Stimulated activated CD4-positive, alpha-beta T cell treated with anti-CD3 and anti-CD28 coated beads, Interleukin-12 subunit alpha, Interleukin-12 subunit beta, amount 100 ng/mL, for 24 hours (primary cell): ENCODE data around the gene CARMIL3.
"Not testable (repeated sequence)": the region's sequence is repeated elsewhere in the genome, so short reads cannot be mapped to it uniquely, and the experiment has no call there.

Experiments
- DNase-seq, 2 experiments: peaks; one replicate each; pipeline ENCODE4 v3.0.0-alpha.2; 2020; ENCODE audit warnings: low read depth in 2 of 2

The CARMIL3 gene

DNA sequence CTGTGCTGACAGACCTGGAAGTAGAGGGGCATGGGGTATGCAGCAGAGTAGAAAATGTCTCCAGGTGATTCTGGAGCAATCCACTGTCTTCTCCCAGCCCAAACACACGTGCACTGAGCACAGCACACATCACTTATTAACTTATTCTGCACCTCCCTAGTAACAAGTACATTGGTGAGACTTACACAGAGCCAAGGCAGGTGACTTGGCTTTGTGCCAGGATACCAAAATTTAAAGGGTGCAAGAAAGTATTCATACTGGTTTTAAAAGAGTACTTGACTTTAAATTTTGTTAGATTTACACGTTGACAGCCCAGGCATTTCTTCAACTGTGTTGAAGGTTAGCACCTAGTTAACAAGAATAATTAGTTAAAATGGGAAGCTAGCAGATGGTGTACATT, 11.1 kb upstream of the CARMIL3 start:
- DNase-seq = no peak

DNA sequence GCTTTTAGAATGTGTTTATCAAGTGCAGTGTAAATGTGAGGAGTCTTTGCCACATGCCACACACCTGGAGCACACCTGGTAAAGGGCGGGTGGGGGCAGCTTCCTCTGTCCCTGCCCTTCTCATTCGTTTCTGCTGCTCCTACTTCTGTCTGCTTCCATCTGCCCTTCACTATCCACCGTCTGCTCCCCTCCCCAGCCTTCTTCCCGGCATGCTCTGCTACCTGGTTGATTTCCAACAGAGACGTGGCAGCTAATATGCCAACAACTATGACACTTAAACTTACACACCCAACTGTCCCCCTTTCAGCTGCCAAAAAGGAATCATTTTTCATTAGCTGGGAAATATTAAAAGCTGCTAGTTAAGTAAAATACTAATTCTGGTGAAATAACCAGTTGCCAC, 9.1 kb upstream of the CARMIL3 start:
- no peak for DNase-seq

DNA sequence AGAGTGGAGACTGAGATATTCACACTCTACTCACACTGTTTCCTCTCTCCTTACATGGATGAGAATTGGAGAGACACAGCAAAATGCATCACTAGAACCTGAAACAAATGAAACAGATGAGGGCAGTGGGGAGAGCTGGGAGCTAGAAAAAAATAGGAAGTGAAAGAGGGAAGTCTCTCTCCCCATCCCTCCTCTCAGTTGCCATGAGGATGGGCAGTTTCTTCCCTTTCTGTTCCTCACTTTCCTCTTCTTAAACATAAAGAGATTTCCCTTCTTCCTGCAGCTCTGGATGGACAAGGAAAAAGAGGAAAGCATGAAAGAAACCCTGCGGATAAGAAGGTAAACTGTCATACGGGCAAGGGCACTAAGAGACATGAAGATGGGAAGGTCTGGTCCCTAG, 2.8 kb upstream of the CARMIL3 start:
- not testable (repeated sequence) for DNase-seq

DNA sequence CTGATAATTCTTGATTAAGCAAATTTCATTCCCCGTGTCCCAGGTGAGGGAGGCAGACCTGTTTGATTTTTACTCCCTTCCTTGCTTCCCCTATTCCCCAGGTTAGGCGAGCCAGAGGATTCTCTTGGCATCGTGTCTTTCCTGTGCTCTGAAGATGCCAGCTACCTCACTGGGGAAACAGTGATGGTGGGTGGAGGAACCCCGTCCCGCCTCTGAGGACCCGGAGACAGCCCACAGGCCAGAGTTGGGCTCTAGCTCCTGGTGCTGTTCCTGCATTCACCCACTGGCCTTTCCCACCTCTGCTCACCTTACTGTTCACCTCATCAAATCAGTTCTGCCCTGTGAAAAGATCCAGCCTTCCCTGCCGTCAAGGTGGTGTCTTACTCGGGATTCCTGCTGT, 1.1 kb upstream of the CARMIL3 start:
- DNase-seq = not testable (repeated sequence)

DNA sequence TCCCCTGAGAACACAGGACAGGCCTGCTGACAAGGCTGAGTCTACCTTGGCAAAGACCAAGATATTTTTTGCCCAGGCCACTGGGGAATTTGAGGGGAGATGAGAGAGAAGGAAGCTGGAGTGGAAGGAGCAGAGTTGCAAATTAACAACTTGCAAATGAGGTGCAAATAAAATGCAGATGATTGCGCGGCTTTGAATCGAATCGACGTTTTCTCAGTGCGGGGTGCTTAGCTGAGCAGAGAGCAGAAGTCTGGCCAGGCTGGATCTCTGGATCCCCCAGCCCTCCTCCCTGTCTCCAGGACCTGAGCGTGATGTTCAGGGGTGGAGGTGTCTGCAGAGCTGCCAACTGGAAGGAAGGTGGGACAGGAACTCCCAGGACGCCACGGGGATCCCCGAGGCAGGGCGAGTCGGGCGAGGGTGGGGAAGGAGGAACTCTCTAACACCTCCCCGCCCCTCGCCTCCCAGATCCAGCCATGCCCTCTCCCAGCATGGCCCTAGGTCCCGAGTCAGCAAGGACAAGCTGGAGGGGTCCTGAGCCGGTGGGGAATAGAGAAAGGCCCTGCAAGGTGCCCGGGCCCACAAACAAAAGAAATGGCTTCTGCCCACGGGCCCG, 527 bp upstream of the CARMIL3 start:
- DNase-seq = no peak

DNA sequence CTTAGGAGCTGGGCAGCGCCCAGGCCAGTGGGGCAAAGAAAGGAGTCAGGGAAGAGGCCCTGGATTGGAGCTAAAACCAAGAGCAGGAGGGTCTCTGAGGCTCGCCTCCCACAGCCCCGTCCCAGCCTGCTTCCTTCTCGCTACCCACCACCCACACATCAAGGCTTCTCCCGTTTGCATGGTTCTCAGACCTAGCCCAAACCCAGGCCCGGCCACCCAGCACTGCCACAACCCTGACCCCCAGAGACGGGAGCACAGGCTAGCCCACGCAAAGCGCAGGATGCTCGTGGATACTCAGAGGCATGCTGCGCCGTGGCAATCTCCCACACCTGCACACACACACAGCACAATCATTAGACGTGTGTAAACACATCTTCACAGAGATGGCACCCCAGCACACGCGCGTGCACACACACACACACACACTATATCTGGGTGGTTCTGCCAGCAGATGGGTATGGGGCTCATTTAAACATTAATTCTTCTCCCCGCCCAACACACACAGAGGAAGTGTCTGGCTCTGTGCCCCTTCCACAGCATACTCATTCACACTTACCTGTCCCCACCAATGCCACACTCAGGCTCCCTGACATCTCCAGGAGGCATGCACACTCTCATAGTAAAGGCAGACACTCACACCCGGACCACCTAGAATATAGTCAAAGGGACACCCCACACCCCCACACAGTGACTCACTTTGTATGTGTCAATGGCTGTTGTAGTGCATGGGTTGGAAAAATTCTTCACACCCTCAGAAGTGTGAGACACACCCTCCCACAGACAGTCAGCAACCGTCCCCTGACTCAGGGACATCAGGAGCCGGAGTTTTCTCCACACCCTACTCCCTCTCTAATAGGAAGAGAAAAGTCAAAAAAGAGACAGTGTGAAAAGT, 1.1 kb downstream of the CARMIL3 start:
- peak; percentile 48 to 51 for DNase-seq

DNA sequence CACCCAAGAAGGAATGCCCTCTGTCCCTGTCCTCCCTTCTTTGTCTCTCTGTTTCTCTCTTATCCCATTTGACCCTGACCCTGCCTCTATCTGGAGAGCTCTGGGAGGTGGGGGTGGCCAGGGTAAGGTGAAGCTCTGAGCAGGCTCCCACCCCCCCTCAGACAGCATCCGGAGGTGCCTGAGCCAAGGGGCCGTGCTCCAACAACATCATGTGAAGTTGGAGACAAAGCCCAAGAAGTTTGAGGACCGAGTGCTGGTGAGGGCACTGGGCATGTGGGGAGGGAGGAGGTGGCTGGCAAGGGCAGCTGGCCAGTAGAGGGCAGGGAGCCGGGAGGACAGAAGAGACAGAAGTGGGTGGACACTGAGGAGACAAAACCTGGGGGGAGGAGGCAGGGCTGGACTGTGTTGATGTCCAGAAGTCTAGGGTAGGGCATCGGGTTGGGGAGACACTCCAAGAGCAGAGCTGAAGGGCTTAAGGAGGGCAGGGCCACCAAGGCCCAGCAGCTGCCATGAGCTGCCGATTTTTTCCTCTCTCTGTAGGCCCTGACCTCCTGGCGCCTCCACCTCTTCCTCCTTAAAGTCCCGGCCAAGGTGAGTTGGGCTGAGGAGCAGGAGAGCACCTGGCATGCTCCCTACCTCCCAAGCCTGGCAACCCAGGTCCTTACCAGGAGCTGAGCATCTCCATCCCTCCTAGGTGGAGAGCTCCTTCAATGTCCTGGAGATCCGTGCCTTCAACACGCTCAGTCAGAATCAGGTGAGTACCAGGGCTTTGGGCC, 1.9 kb downstream of the CARMIL3 start:
- DNase-seq = no peak

DNA sequence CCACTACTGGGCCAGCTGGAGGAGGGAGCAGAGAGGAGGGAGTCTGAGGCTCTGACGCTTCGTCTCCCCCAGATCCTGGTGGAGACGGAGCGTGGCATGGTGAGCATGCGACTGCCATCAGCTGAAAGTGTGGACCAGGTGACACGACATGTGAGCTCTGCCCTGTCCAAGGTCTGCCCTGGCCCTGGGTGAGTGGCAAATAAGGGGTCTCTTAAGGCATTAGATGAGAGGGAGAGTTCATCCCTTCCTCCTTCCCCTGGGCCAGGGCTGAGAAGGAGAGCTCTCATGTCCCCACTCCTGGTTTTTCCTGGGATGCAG, 2.5 kb downstream of the CARMIL3 start:
- no peak for DNase-seq

DNA sequence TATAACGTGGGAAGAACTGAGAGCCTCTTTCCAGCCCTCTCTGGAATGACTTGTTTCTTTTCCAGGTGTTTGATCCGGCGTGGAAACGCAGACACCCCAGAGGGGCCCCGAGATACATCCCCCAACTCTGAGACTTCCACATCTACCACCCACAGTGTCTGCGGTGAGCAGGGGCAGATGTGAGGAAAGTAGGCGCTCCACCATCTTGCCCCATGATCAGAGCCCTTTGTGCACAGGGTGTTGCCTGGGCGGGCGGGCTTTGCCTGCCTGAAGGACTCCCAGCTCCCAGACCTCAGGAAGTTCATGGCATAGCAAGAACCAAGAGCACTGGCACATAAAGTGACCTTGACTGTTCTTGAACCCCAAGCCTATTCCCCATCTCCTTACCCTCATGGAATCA, 2.8 kb downstream of the CARMIL3 start:
- no peak for DNase-seq

DNA sequence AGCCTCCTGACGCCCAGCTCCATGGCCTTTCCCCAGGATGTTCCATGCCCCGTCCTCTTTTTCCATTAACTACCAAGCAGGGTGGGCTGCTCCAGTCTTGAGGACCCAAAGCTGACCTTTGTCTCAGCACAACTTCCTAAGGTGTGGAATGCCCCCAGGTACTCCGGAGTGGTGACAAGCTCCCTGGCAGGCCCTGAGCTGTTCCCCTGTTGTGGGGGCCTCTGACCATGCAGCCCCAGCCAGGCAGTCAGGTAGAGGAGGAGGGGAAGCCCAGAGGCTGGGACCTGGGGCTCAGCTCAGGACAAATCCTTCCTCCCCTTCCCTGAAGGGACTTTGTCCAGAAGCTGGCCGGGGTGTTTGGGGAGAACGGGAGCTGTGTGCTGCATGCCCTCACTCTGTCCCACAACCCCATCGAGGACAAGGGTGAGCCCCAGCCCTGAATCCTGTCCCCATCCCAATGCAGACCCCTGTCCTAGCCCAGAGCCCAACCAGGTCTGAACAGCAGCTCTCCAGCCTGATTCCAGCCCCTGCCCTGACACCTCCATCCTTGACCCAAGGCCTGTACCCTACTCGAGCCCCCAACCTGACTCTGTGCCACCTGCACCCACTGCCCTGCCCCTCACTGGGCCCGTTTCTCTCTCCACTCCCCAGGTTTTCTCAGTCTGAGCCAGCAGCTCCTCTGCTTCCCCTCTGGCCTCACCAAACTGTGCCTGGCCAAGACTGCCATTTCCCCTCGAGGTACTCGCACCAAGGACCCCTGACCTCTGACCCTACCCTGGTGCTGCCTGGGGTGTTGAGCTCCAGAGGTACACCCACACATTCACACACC, 4.4 kb downstream of the CARMIL3 start:
- DNase-seq = no peak

DNA sequence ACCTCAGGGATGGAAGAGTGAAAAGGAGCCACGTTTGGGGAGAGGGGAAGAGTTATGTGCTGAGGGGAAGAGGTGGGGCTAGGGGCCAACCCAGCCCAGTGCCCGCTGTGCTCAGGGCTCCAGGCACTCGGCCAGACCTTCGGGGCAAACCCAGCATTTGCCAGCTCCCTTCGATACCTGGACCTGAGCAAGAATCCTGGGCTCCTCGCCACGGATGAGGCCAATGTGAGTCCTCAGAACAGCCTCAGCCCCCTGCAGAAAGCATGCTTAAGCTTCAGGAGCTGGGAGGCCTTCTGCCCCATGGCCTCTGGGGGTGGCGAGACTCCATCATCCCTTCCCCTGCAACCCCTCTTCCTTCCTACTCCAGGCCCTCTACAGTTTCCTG, 5.0 kb downstream of the CARMIL3 start:
- DNase-seq = no peak

DNA sequence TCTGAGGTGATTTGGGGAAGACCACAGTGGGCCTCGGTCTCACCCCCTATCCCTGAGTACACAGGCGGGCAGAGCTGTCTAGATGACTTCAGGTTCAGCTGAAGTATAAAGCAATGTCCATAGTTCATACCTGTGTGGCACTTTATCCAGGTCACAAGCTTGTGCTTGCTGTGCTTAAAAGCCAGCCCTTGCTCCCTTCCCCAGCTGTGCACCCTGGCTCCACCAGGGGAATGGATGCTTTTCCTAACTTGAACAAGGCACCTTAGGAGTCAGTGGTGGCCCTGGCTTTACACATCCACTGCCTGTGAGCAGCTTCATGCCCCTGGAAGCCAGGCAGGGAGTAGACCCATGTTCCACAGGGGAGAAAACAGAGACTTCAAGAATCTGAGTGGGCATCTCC, 5.5 kb downstream of the CARMIL3 start:
- no peak for DNase-seq

DNA sequence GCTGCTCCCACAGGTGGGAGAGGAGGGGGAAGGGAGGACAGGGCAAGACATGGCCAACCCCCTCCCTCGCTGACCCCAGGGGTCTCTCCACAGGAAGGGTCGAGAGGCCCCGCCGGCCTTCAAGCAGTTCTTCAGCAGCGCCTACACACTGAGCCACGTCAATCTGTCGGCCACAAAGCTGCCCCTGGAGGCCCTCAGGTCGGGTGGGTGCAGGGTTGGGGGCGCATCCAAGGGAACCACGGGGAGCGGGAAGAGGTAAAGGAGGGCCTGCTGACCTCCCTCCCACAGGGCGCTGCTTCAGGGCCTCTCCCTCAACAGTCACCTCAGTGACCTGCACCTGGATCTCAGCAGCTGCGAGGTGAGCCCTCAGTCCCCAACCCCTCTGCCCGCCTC, 6.1 kb downstream of the CARMIL3 start:
- no peak for DNase-seq

DNA sequence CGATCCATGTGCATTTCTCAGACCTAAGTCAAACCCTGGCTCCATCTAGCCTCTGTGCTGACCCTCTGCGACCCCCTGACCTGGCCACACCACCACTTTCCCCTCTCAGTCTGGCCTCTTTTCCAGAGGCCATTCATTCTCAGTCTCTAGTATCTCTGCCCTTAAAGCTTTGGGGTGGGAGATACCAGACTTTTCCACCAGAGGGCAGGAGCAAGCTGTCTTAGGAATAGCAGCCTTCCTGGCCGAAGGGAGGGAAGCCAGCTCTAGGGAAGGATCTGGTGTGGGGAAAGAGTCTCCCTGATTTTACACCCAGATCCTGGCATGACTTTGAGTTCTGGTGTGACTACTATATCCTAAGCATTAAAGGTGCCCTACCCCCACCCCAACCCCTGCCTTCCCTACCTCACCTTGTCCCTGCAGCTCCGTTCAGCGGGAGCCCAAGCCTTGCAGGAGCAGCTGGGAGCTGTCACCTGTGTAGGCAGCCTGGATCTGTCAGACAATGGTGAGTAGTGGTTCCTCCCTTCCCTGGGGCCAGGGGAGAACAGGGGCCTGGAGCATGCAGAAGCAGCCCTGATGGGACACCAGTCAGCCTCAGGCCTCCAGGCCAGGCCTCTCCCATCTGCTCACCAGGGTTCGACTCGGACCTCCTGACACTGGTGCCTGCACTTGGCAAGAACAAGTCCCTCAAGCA, 6.6 kb downstream of the CARMIL3 start:
- DNase-seq = no peak

DNA sequence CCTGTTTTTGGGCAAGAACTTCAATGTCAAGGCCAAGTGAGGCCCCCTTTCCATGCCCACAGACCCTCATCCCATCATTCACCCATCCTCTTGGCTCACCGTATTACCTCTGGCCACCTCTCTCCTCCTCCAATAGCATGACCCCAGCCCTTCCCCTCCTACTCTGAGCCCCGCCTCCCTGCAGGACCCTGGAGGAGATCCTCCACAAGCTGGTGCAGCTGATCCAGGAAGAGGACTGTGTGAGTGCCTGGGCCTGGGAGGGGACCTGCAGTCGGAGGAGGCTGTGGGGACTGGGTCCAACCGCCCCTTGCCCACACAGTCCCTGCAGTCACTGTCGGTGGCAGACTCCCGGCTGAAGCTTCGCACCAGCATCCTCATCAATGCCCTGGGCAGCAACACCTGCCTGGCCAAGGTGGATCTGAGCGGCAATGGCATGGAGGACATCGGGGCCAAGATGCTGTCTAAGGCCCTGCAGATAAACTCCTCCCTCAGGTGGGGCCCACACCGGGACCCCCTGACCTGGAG, 7.2 kb downstream of the CARMIL3 start:
- no peak for DNase-seq

DNA sequence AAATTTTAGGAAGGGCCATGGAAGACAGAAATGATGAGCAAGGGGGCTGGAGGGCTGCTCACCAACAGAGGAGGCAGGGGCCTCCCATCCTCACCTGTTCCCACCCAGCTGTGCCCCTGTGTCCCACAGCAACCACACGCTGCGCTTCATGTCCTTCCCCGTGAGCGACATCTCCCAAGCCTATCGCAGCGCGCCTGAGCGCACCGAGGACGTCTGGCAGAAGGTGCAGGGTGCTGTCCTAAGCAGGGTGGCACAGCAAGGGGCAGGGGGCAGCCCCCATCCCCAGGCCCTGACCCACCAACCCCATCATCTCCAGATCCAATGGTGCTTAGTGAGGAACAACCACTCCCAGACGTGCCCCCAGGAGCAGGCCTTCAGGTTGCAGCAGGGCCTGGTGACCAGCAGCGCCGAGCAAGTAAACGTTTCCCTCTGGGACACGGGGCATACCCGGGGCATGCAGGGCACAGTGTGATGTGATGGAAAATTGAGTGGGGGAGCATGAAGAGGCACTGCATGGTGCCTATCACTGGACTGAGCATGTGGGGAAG, 8.1 kb downstream of the CARMIL3 start:
- DNase-seq = no peak

DNA sequence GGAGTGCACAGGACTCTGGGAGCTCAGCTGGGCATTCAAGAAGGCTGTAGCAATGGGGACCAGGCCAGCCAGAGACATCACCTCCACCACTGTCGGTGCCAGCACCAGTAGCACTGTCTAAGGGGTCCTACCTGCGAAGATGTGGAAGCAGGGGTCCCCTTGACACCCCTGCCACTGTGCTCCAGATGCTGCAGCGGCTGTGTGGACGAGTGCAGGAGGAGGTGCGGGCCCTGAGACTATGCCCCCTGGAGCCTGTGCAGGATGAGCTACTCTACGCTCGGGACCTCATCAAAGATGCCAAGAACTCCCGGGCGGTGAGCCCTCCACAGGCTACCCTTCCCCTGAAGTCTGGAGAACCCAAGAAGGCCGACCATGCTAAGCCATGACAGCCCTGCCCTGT, 8.6 kb downstream of the CARMIL3 start:
- DNase-seq = no peak

DNA sequence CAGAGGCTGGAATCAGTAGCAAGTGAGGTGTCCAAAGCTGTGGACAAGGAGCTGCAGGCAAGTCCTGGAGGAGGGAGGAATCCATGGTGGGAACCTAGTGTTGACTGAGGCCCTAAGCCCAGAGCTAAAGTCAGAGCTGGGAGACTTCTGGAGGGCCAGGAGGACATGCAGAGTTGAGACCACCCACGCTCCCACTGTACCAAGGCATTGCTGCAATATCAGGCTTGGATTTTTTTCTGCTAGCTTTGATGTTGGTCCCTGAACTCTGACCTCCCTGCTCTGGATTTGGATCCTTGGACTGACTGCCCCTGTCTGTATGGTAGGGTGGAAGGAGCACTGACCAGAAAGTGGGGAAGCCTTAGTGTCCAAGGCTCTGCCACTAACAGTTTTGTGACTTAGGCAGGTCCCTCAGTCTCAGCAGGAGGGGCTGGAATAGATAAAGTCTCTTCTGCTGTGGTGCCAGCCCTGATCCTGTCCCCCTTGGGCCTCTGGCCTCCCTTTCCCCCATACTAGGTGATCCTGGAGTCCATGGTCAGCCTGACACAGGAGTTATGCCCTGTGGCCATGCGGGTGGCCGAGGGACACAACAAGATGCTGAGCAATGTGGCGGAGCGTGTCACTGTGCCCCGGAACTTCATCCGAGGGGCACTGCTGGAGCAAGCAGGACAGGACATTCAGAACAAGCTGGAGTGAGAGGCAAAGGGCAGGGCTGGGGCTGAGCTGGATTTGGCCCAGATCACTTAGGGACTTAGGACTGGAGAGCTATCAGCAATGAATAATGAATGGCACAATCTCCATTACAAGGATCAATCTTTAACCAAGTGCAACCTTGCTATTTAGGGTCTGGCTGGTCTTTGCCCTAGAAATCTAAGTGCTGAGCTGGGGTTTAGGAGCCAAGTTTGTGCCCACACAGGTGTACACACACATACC, 9.4 kb downstream of the CARMIL3 start:
- DNase-seq = no peak

DNA sequence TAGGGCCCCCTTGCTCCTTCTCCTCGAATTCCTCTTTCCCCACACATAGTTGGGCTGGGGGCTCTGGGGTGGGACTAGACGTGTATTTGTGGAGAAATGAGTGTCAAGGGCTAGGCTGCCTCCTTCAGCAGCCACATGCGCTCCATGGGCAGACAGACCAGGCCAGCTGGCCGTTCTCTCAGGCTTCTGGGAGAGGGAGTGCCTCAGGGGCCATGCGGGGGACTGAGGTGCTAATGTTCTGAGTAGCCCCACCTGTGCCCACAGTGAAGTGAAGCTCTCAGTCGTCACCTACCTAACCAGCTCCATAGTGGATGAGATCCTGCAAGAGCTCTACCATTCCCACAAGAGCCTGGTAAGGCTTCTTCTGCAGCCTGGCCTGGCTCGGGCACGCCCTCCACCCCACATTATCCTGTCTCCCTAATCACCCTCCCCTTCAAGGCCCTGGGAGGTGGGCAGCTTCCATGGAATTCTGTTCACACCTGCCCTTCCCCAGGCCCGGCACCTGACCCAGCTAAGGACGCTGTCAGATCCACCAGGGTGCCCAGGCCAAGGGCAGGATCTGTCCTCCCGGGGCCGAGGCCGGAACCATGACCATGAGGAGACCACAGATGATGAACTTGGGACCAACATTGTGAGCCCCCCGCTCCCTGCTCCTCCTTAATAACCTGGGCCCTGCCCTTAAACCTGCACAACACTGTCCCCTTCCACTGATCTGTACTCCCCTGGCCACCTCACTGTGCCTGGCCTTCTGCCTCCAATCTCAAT, 10.6 kb downstream of the CARMIL3 start:
- DNase-seq = no peak
